ENCODE measurements around the gene DTYMK.
A peak's percentile ranks its signal among the peaks of the same experiment; 100 is the strongest.
"Not testable (repeated sequence)": the region's sequence is repeated elsewhere in the genome, so short reads cannot be mapped to it uniquely, and the experiment has no call there.

DTYMK gene

DNA sequence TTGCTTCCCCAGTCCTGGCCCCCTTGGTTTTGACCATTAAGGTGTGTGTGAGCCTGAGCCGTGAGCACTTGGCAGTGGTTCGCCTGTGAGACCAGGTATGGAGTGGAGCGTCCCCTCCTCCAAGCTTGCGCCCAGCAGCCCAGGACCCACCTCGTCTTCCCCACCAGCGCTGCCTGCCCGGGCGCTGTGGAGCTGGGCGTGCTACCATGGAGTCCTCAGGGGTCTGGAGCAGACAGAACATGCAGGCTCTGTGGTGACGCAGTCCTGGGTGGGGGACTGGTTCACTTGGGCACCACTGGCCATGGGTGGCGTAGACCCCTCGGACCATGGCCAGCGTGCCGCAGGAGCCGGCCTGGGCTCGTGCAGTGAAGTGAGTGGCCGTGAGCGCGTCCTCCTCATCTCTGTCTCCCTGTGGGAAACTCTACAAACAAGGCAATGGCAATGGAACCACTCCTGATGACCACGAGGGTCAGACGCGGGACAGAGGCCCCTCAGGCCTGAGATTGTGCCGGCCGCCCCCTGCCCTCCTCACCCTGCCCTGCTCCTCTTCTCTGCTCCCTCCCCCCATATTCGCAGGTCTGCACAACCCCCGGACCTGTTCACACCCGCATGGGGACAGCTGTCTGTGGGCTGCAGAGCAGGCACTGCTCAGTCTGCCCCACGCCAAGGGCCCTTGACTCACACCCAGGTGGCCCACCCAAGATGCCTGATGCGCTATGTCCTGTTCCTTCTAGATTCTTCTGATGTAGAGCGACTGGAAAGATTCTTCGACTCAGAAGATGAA lies 15.0 kb downstream of the DTYMK start:
- no peak for DNase-seq (ENCODE audit: low spot score)

DNA sequence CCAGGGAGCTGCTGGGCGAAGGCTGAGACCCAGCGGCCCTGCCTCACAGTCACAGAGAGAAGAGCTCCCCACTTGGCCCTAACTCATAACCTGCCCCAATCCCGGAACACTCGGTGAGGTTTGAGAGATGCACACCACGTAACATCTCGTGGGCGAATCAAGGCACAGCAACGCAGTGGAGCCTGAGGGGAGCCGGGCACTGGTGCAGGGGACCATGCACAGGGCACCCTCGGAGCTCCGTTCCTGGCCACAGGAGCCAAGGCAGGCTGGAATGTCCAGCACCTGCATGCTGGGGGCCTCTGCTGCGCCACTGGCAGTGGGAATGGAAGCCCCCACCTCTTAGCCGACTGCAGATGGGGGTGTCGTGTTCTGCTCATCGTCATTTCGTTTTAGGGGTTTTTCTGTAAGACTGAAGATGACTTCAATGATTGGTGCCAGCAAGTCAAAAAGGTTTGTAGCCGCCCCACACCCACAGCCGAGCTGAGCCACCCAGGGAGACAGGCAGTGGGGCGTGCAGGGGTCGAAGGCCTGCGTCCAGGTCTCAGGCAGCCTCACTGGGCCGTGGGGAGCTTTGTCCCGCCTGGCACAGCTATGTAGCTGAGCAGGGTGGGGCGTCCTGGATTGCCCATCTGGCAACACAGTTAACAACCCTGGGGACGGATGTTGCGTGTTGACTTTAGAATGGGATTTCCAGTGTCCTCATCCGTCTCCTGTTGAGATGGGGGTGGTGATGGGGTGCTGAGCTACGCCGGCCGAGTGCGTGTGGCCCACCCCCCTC lies 16.1 kb downstream of the DTYMK start:
- DNase-seq (ENCODE audit: low spot score), result no peak

DNA sequence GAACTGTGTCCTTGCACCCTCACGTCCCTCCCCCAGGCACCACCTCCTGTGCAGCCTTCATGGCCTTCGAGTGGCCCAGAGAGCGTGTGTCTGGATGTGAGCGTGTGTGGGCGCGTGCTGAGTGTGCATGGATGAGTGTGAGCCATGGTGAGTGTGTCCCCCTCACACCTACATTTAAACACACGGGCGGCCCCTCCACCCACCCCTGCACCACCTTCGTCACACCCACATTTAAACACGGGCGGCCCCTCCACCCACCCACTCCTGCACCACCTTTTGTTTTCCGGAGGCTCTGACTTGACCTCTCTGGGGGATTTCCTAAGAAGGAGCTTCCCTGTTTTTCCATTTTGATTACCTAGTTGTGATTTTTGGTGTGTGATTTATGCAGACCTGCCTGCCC lies 17.8 kb downstream of the DTYMK start:
- DNase-seq (ENCODE audit: low spot score), result no peak

DNA sequence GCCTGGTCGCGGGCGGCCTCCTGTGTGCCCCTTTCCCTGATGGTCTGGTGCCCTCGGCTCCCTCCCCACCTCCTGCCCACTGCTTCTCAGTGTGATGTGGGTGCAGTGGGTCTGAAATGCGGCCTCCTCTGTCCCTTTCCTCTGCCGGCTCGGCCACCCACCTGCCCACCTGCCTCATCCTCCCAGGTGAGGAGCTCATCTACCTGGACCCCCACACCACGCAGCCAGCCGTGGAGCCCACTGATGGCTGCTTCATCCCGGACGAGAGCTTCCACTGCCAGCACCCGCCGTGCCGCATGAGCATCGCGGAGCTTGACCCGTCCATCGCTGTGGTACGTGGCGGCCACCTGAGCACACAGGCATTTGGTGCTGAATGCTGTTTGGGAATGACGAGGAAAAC lies 18.3 kb downstream of the DTYMK start:
- no peak for DNase-seq (ENCODE audit: low spot score)

DNA sequence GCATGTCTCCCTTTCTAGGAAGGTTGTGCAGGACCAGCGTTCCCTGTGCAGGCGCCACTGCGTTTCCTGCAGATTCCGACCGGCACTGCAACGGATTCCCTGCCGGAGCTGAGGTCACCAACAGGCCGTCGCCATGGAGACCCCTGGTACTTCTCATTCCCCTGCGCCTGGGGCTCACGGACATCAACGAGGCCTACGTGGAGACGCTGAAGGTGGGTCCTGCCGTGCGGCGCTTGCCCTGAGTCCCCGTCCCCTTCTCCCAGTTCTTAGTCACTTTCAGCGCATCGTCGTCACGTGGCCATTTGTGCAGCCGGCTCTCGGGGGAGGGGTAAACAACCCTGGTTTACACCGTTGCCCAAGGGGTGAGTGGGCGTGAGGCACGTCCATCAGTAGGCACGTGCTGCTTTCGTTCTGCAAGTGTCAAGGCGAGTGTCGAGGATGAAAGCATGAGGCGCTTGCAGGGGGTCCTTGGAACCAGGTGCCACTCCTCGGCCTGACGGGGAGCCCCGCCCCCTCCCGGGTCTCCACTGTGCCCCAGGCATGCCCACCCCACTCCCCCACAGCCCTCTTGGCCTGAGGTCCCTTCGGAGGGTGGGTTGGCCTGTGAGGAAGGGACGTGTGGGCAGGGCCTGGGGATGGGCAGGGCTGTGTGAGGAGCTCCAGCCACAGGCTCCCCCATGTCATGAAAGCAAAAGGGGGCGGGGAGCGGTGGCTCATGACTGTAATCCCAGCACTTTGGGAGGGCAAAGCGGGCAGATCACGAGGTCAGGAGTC lies 19.8 kb downstream of the DTYMK start:
- DNase-seq (ENCODE audit: low spot score), result no peak

DNA sequence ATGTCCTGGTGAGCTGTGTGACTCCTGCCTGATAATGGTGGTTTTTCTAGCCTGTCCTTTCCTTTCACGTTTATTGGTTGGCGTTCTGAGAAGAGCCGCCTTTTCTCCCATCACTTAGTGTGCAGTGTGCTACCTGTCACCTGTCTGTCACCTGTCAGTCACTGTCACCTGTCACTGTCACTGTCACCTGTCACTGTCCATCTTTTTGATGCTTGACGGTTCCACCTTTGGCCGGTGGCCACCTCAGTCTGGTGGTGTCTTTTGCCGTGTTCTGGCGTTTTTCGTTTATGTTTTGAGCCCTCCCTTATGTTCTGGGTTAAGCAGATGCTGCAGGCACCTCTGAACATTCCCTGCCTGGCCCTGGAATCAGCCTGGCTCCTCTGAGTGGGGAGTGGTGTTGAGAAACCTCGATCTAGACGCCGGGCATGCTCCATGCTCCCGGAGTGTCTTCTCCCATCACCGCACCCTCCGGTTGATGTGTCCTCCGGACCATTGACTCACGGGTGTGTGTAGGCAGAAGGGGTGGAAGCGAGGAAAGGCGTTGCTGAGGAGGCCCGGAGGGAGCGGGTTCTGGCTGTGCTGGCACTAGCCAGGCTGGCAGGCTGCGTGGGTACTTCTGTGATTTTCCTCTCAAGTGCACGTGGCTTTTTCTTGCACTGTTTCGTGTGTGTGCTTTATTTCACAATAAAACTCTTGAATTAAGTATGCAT lies 20.7 kb downstream of the DTYMK start:
- DNase-seq (ENCODE audit: low spot score), result no peak

DNA sequence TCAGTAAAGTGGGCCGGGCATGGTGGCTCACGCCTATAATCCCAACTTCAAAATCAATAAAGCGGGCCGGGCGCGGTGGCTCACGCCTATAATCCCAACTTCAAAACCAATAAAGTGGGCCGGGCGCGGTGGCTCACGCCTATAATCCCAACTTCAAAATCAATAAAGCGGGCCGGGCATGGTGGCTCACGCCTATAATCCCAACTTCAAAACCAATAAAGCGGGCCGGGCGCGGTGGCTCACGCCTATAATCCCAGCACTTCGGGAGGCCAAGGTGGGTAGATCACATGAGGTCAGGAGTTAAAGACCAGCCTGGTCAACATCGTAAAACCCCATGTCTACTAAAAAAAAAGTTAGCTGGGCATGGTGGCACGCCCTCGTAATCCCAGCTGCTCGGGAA lies 23.9 kb downstream of the DTYMK start:
- not testable (repeated sequence) for DNase-seq (ENCODE audit: low spot score)

DNA sequence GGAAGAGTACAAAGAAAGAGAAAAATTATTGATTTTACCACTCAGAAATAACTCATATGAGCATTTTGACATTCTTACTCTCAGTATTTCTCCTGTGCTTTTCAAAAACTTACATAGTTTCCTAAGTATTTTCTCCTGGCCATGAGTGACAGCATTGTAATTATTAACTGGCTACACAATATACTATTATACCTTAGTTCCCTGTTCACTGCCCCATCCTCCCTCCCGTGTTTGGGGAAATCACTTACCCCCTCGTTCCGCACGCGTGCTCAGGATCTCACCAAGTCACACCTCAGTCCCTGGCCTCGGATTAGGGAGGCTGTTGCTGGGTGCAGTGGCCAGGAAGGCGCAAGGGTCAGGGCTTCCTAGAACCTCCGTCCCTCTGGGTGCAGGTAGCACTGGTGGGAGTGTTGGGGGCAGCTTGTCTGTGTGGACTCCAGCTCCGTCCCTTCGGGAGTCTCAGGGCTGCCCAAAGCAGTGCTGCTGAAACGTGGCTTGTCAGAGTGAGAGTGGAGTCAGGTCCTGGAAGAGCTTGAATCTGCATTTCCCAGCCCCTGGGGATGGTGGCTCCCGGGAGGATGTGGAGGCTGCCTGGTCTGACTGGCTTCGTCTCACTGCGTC lies 25.9 kb downstream of the DTYMK start:
- DNase-seq (ENCODE audit: low spot score), result no peak

DNA sequence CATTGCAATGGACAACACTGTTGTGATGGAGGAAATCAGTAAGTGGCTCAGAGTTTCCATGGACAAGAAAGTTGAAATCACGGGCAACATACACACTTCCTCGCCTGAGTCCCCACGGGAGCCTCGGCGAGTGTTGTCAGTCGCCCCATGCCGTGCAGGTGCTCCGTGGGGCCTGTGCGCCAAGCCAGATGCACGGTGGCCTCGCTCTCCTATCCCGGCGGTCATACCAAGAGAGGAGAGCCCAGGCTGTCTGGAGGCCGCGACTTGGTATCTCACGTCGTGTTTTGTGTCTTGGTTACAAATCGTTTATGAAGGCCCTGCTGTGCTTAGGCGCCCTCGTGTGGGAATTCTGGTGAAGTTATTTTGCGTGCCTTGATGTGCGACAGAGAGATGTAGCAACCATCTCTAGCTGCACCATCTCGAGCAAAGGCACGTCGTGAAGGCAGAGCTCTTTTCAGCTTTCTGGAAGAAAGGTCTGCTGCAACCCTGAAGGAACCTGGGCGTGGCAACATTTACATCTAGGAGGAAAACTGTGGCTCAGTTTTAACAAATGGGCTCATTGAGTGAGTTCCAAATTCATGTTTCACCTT lies 27.4 kb downstream of the DTYMK start:
- DNase-seq (ENCODE audit: low spot score), result peak; percentile 51

DNA sequence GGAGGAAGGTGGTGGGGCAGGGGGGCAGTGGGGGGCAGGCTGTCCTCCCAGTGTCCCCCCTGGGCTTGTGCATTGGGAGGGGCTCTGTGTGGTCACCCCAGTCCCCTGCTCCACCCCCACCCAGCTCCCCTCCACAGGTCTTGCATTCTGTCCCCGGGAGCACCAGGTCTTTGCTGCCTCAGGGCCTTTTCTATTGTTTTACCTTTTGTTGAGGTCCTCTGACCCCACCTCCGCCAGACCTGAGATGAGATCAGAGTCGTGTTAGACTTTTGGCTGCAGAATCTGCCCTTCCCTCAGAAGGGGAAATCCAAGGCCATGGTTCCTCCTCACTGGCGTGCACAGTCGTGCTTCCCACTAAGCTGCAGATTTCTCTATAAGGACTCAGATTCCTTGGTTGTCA lies 28.3 kb downstream of the DTYMK start:
- no peak for DNase-seq (ENCODE audit: low spot score)

DNA sequence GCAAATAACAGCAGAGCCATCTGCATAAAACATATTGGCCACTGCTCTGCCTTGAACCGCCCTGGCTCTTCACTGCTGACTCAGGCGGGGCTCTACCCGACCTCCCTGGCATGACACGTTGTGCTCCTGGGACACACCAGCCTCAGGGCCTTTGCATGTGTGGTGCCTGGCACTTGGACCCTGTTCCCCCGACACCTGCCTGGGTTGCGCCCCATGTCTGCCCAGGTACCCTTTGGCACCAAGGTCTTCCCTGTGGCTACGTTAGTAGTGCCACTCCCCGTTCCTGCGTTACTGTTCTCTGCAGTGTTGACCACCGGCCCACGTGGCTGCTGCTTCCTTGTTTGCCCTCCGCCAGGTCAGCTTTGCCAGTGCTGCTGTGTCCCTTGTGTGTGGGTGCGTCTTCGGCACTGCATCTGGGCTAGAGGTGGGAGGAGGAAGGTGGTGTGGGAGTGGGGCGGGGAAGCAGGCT lies 28.8 kb downstream of the DTYMK start:
- DNase-seq (ENCODE audit: low spot score), result no peak

DNA sequence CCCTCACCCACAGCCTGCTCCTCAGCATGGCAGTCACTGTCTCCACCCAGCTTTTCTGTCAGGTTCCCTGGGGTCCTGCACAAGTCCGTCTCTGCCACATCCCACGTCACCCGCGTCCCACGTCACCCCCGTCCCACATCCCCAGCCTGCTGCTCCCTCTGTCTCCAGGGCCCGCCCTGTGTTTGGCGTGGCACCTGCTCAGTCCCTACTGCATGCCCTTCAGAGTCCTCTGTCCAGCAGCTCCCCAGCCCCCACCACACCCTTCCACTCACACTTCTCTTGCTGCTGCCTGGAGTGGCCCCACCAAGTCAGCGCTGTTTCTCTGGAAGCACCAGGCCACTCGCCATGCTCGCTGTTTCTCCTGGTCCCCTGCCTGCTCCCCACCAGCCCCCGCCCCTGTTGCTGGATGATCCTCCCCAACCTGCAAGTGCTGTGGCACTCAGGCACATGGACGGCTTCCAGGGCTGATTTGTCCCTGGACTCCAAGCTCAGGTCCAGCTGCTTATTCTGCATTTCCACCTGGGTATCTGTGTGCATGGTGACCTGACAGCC lies 30.3 kb downstream of the DTYMK start:
- DNase-seq (ENCODE audit: low spot score), result no peak

DNA sequence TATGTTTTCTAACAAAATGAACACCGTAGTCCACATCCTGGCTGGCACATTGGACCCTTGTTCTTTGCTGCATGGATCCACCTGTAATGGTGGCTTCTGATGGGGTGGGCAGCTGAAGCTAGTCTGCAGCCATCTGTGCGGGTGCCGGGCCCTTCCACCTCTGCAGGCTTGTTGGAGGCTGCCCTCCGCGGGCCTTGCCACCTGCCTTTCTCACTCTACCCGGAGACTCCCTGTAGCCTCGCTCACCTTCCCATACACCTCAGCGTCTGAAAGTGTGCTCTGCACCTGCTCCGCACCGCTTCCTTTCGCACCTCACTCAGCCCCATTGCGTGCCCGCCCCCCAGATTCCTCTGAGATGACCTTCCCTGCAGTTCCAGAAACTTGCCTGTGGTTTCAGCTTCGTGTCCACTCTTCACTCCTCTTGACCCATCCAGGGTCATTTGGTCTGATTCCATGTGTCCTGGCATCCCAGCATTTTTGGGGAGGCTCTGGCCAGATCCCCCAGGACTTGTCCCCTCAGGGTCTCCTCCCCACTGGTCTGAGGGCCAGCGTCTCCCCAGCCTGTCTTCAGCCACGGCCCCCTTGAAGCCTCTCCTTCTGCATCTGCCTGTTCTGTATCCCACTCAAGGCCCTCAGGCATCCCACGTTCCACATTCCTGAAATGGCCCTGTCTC lies 31.0 kb downstream of the DTYMK start:
- no peak for DNase-seq (ENCODE audit: low spot score)

DNA sequence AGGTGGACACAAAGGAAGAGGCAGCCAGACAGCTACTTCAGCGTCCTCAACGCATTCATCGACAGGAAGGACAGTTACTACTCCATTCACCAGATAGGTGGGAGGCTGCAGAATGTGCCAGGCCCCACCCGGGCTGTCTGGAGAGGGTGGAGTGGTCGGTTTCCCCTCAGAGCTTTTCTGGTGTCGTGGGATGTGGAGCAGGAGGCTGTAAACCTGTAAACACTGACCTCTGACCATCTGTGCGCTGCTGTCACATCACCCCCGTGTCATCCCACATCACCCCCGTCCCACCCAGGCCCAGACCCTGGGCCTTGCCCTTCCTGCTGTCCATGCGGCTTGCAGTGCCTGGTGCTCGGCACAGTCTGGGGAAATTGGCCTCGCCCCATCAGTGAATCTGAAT lies 32.1 kb downstream of the DTYMK start:
- DNase-seq (ENCODE audit: low spot score), result no peak

DNA sequence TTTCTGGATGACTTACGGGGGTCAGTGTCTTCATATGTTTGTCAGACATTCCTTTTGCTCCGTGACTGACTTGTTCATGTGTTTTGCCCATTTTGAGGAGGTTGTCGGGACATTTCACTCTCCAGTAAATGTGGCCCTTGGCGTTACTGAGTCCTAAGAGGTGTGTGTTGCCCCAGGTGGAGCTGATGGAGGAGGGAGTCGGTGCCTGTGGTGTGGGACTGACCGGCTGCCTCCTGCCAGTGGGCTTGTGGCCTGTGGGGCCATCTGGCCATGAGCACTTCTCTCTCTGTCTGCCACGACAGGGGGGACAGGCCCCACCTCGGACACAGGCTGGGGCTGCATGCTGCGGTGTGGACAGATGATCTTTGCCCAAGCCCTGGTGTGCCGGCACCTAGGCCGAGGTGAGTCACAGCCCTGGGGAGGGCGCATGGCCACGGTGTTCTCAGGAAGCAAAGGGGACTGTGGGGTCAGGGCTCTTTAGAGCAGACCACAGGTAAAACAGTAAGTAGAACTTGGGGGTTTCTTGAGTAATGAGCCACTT lies 33.3 kb downstream of the DTYMK start:
- DNase-seq (ENCODE audit: low spot score), result no peak

DNA sequence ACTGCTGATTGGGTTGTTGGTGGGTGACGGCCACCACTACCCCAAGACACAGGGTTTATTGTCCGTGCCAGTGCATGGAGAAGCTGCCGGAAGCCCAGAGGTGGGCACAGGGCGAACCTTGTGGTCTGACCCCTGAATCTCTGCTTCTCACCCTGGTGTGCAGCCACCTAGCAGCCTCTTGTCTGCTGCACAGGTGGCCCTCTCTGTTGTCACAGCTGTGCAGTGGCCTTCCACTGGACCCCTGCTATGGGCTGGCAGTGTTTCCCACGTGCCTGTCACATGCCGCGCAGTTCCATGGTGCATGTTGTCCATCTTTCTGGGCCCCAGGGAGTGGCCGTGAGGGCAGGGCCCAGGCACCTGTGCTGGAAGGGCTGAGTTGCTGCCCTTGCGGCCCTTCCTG lies 33.9 kb downstream of the DTYMK start:
- no peak for DNase-seq (ENCODE audit: low spot score)

DNA sequence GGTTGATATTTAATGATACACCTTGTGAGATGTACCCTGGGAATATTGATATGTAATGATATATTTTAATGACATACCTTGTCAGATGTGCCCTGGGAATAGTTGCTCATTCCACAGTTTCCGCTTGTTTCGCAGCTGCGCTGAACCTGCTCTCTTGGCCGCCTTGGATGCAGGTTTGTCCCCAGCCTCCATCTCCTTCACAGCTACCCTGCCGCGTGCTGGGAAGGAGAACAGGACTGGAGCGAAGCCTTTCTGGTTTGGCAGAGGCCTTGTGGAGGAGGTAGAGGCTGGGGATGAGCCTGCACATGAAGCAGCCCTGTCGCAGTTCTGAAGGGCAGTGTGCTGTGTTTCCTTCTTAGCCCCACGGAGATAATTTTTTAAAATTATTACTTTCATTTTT lies 34.5 kb downstream of the DTYMK start:
- DNase-seq (ENCODE audit: low spot score), result no peak

DNA sequence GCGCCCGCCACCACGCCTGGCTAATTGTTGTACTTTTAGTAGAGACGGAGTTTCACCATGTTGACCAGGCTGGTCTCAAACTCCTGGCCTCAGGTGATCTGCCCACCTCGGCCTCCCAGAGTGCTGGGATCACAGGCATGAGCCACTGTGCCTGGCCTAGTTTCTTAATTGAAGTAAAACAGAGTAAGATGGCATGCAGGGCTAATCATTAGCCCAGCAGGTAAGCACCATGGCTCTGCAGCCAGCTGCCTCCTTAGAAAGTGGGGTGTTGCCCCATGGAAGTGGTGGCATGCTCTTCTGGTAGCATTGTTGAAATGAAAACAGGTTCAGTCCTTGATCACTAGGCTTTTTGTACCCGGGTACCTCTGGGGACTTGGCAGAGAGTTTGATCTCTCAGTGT lies 36.7 kb downstream of the DTYMK start:
- no peak for DNase-seq (ENCODE audit: low spot score)

DNA sequence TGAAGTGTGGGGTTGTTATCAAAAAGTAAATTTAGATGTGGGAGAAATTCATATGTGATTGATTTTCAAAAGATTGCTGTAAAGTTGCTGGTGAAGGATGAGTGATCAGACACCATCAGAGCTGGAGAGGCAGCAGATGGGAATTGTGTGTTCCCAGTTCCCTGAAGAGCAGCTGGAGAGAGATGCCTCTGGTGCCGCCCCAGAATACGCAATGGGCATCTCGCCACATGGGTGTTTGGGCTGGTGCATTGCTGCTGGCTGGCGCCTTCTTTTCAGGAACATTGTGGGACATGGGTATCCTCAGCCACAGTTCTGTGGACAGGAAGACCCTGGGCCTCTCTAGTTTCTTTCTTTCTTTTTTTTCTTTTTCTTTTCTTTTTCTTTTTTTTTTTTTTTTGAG lies 37.2 kb downstream of the DTYMK start:
- no peak for DNase-seq (ENCODE audit: low spot score)

DNA sequence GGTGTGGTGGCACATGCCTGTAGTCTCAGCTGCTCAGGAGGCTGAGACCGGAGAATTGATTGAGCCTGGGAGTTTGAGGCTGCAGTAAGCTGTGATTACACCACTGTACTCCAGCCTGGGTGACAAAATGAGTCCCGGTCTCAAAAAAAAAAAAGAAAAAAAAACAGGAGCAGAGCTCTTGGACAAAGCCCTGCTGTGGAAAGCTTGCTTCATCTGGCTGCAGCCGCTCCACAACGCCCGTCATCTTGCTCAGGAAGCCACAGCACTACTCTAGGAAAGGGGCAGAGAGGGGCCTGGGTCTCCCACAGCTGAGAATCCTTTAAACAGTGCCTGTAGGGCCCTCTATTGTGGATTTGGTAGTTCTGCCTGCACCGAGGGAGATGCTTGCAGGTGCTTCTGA lies 38.2 kb downstream of the DTYMK start:
- DNase-seq (ENCODE audit: low spot score), result no peak
